BJ (cell line): ENCODE measurements around the gene ZNF473. TPM values are rescaled to one million over a fixed set of nuclear protein-coding genes. Genes with fewer than 3 reads are reported as not detected.

Experiments used
- CTCF ChIA-PET: fragments of 350-600 bp; formaldehyde crosslinking; extraction: SDS; loops from one replicate; lab custom pipeline; 2021; ENCODE audit warnings: antibody characterized with exemption, inconsistent platforms; lab: Yijun Ruan, JAX
- POLR2A ChIA-PET: fragments of 300-600 bp; sonication (Branson Sonifier 250); formaldehyde crosslinking; extraction: SDS; loops from one replicate; lab custom pipeline; 2021; ENCODE audit warnings: antibody characterized with exemption; lab: Charles Lee
- DNase-seq: peaks from one replicate; pipeline ENCODE4 v3.0.0-alpha.2; 2011; ENCODE audit warnings: low read depth
- H3K27me3 ChIP-seq: 2 replicates; pipeline ENCODE4 v1.6.0; 2011; ENCODE audit warnings: low read length; ENCODE audit not compliant: control insufficient read depth, insufficient read depth
- H3K36me3 ChIP-seq: 2 replicates; pipeline ENCODE4 v1.5.1; 2011; ENCODE audit warnings: low read length; ENCODE audit not compliant: control insufficient read depth, insufficient read depth
- H3K4me3 ChIP-seq: 2 replicates; pipeline ENCODE4 v1.5.1; 2011; ENCODE audit warnings: low read depth, mild to moderate bottlenecking, control low read depth, low read length
- CTCF ChIP-seq: IDR thresholded peaks from 2 replicates; pipeline ENCODE4 v1.5.1; 2011; ENCODE audit warnings: low read depth, mild to moderate bottlenecking, control low read depth, inconsistent platforms, low read length, moderate library complexity; ENCODE audit not compliant: insufficient read depth
- polyA plus RNA-seq: library from polyadenylated mRNA; depleted of rRNA; stranded (reverse); fragments of >200 nt; gene quantifications from 2 replicates; pipeline ENCODE4 v1.2.3, GENCODE V29; 2011

The ZNF473 gene
- polyA plus RNA-seq, 1 experiment: 7.5 TPM

- no peak for TF ChIP-seq CTCF
- ChIA-PET CTCF (no interaction called here), POLR2A (interaction anchor here (0.6 kb wide), 1 partner anchor 235 kb away, joined by 3 read pairs; no protein-coding TSS in a partner anchor)
- Histone ChIP-seq H3K27me3 (no peaks in the 10 kb centered on the region), H3K36me3 (peaks cover 41% of the 10 kb centered on the region), H3K4me3 (no peak overlapping the region)
- DNase-seq: no peak
Observed at GRCh38 chr19:50000038-50000840, 25.6 kb upstream of the ZNF473 start.

GRCh38 chr19:50000841-50001557 is 24.8 kb upstream of the ZNF473 start:
- POLR2A ChIA-PET: interaction anchor here (0.5 kb wide), 1 partner anchor 157 kb away, joined by 5 read pairs; no protein-coding TSS in a partner anchor
- Histone ChIP-seq H3K36me3 (peaks cover 40% of the 10 kb centered on the region), H3K27me3 (no peaks in the 10 kb centered on the region), H3K4me3 (no peak overlapping the region)
- no peak for TF ChIP-seq CTCF
- CTCF ChIA-PET: no interaction called here
- DNase-seq: no peak

- Histone ChIP-seq H3K4me3 (no peak overlapping the region), H3K36me3 (peaks cover 40% of the 10 kb centered on the region), H3K27me3 (no peaks in the 10 kb centered on the region)
- ChIA-PET CTCF (no interaction called here), POLR2A (no interaction called here)
- no peak for TF ChIP-seq CTCF
- DNase-seq: no peak
Observed at GRCh38 chr19:50001775-50002174, 24.0 kb upstream of the ZNF473 start.

GRCh38 chr19:50002386-50002960 is 23.3 kb upstream of the ZNF473 start:
- CTCF ChIA-PET: no interaction called here
- H3K36me3 ChIP-seq: peaks cover 43% of the 10 kb centered on the region
- no peak overlapping the region for H3K4me3 ChIP-seq
- POLR2A ChIA-PET: no interaction called here
- no peak for TF ChIP-seq CTCF
- H3K27me3 ChIP-seq: no peaks in the 10 kb centered on the region
- DNase-seq: no peak
